H1 (cell line): ENCODE data around the gene TAOK2. TPM values are rescaled to one million over a fixed set of nuclear protein-coding genes. Genes with fewer than 3 reads are reported as not detected.

ENCODE experiments used
- CTCF ChIA-PET: fragments of 300-600 bp; sonication (Branson Sonifier 250); formaldehyde crosslinking; loops from one replicate; lab custom pipeline; 2021; ENCODE audit not compliant: partially characterized antibody; lab: Charles Lee
- POLR2A ChIA-PET: fragments of 300-600 bp; sonication (Branson Sonifier 250); formaldehyde crosslinking; loops from one replicate; lab custom pipeline; 2021; ENCODE audit warnings: inconsistent platforms; ENCODE audit not compliant: partially characterized antibody; lab: Charles Lee
- DNase-seq, 2 experiments: peaks; one replicate each; pipeline versions ENCODE4 v3.0.0 to v3.0.0-alpha.2; 2010 to 2022; ENCODE audit warnings: low spot score in 2 of 2, low read depth in 1 of 2, mixed read lengths in 1 of 2
- FAIRE-seq: peaks from 2 replicates; lab custom pipeline; 2011; peaks lifted over from hg19 to GRCh38; lab: Jason Lieb, UNC
- H2AFZ ChIP-seq: 2 replicates; pipeline ENCODE4 v1.8.1; 2012; ENCODE audit warnings: low read length, inconsistent platforms
- H2AK5ac ChIP-seq: 2 replicates; pipeline ENCODE4 v1.6.1; 2013; ENCODE audit warnings: low read depth, low read length
- H2BK120ac ChIP-seq: replicated peaks from 2 replicates; pipeline ENCODE3; 2013; ENCODE audit warnings: low read depth, low read length, inconsistent platforms
- H2BK12ac ChIP-seq: 2 replicates; pipeline ENCODE4 v1.6.1; 2013; ENCODE audit warnings: low read depth, low read length
- H2BK15ac ChIP-seq: 2 replicates; pipeline ENCODE4 v1.6.1; 2013; ENCODE audit warnings: low read length
- H2BK20ac ChIP-seq: 2 replicates; pipeline ENCODE4 v1.6.1; 2013; ENCODE audit warnings: low read length
- H2BK5ac ChIP-seq: 2 replicates; pipeline ENCODE4 v1.6.1; 2013; ENCODE audit warnings: low read depth, low read length
- H3K14ac ChIP-seq: 2 replicates; pipeline ENCODE4 v1.6.1; 2013; ENCODE audit warnings: inconsistent platforms; ENCODE audit not compliant: insufficient read length
- H3K18ac ChIP-seq: 2 replicates; pipeline ENCODE4 v1.6.1; 2013; ENCODE audit warnings: low read length; ENCODE audit errors: extremely low read depth
- H3K23ac ChIP-seq: 2 replicates; pipeline ENCODE4 v1.6.1; 2013; ENCODE audit warnings: inconsistent platforms; ENCODE audit not compliant: insufficient read length
- H3K23me2 ChIP-seq: 2 replicates; pipeline ENCODE4 v1.6.1; 2013; ENCODE audit warnings: low read depth, low read length
- H3K27ac ChIP-seq: 2 replicates; pipeline ENCODE4 v1.6.1; 2011; ENCODE audit warnings: low read depth, low read length, inconsistent platforms
- H3K27me3 ChIP-seq, 4 experiments: replicated peaks in 1 of 4; 1 replicate in 1 of 4; 2 replicates in 3 of 4; pipeline versions ENCODE4 v1.6.1 to v1.8.1; 2011 to 2013; ENCODE audit warnings: low read length in 3 of 4, mild to moderate bottlenecking in 3 of 4, inconsistent platforms in 2 of 4, mixed read lengths in 2 of 4, moderate library complexity in 1 of 4; ENCODE audit not compliant: control insufficient read depth in 3 of 4, insufficient read depth in 3 of 4; ENCODE audit errors: extremely low read depth in 1 of 4
- H3K36me3 ChIP-seq, 4 experiments: 2 replicates each; pipeline versions ENCODE4 v1.6.1 to v1.8.1; 2011 to 2013; ENCODE audit warnings: mild to moderate bottlenecking in 4 of 4, low read length in 3 of 4, moderate library complexity in 2 of 4, control low read depth in 1 of 4, inconsistent platforms in 1 of 4; ENCODE audit not compliant: insufficient read depth in 4 of 4, control insufficient read depth in 2 of 4
- H3K4ac ChIP-seq: replicated peaks from 2 replicates; pipeline ENCODE3; 2013; ENCODE audit warnings: low read length, low read depth, mixed read lengths, inconsistent platforms; ENCODE audit not compliant: insufficient read length
- H3K4me1 ChIP-seq, 4 experiments: replicated peaks in 1 of 4; 1 replicate in 1 of 4; 2 replicates in 3 of 4; pipeline versions ENCODE4 v1.6.1 to v1.8.1; 2011 to 2013; ENCODE audit warnings: low read length in 3 of 4, inconsistent platforms in 2 of 4, mixed read lengths in 1 of 4; ENCODE audit not compliant: insufficient read depth in 4 of 4, control insufficient read depth in 3 of 4
- H3K4me2 ChIP-seq, 2 experiments: 2 replicates each; pipeline versions ENCODE4 v1.6.1 to v1.8.1; 2011 to 2013; ENCODE audit warnings: low read depth in 2 of 2, low read length in 2 of 2, control low read depth in 1 of 2, inconsistent platforms in 1 of 2, mild to moderate bottlenecking in 1 of 2; ENCODE audit not compliant: insufficient read depth in 1 of 2
- H3K4me3 ChIP-seq, 4 experiments: fragments of 200-600, 300-600 bp in 1 of 4; sonication (generic), shearing (Covaris generic), sonication (Bioruptor Twin) in 1 of 4; 2 replicates each; pipeline versions ENCODE4 v1.5.1 to v1.8.1; 2011 to 2016; ENCODE audit warnings: low read length in 4 of 4, low read depth in 3 of 4, control low read depth in 2 of 4, inconsistent platforms in 2 of 4, mild to moderate bottlenecking in 2 of 4, mixed read lengths in 1 of 4, moderate library complexity in 1 of 4; ENCODE audit not compliant: insufficient read depth in 2 of 4; ENCODE audit errors: extremely low read depth in 1 of 4
- H3K56ac ChIP-seq: replicated peaks from 2 replicates; pipeline ENCODE3; 2013; ENCODE audit warnings: low read depth, mild to moderate bottlenecking, mixed read lengths, low read length, inconsistent platforms; ENCODE audit not compliant: insufficient read length
- H3K79me1 ChIP-seq: 2 replicates; pipeline ENCODE4 v1.6.1; 2013; ENCODE audit warnings: low read depth, low read length, control low read depth
- H3K79me2 ChIP-seq, 2 experiments: 2 replicates each; pipeline versions ENCODE4 v1.6.1 to v1.8.1; 2012 to 2013; ENCODE audit warnings: low read length in 2 of 2, mild to moderate bottlenecking in 2 of 2, inconsistent platforms in 1 of 2; ENCODE audit not compliant: insufficient read depth in 2 of 2, control insufficient read depth in 1 of 2
- H3K9ac ChIP-seq, 4 experiments: replicated peaks in 1 of 4; 1 replicate in 1 of 4; 2 replicates in 3 of 4; pipeline versions ENCODE4 v1.6.1 to v1.8.1; 2011 to 2013; ENCODE audit warnings: low read depth in 3 of 4, low read length in 3 of 4, control low read depth in 2 of 4, mild to moderate bottlenecking in 2 of 4, moderate library complexity in 2 of 4, inconsistent platforms in 1 of 4; ENCODE audit errors: extremely low read depth in 1 of 4
- H3K9me3 ChIP-seq, 2 experiments: 2 replicates each; pipeline versions ENCODE4 v1.6.1 to v1.8.1; 2012 to 2013; ENCODE audit warnings: mild to moderate bottlenecking in 2 of 2, moderate library complexity in 2 of 2, control low read depth in 1 of 2, inconsistent platforms in 1 of 2, low read depth in 1 of 2, low read length in 1 of 2, mixed read lengths in 1 of 2; ENCODE audit not compliant: insufficient read depth in 2 of 2
- H4K20me1 ChIP-seq, 2 experiments: replicated peaks in 1 of 2; 2 replicates each; pipeline versions ENCODE3 to v1.8.1; 2011 to 2013; ENCODE audit warnings: inconsistent platforms in 2 of 2, low read length in 2 of 2, mild to moderate bottlenecking in 1 of 2; ENCODE audit not compliant: insufficient read depth in 2 of 2, control insufficient read depth in 1 of 2
- H4K5ac ChIP-seq: 2 replicates; pipeline ENCODE4 v1.6.1; 2013; ENCODE audit warnings: low read length, low read depth, mixed read lengths, inconsistent platforms; ENCODE audit not compliant: insufficient read length
- H4K8ac ChIP-seq: 2 replicates; pipeline ENCODE4 v1.8.0; 2013; ENCODE audit warnings: mild to moderate bottlenecking, moderate library complexity, low read length, inconsistent platforms; ENCODE audit not compliant: insufficient read depth; ENCODE audit errors: extremely low read depth
- H4K91ac ChIP-seq: replicated peaks from 2 replicates; pipeline ENCODE3; 2013; ENCODE audit warnings: low read length, mixed read lengths, inconsistent platforms; ENCODE audit not compliant: insufficient read length
- HDAC6 ChIP-seq: IDR thresholded peaks from one replicate; pipeline ENCODE4 v1.7.1; 2012; ENCODE audit warnings: low read depth, mild to moderate bottlenecking, inconsistent platforms, low read length, moderate library complexity
- RNF2 ChIP-seq: fragments of 200-900, 300-1000 bp; sonication (generic); IDR thresholded peaks from 2 replicates; pipeline ENCODE4 v1.7.1; 2016; ENCODE audit warnings: borderline replicate concordance, low read depth, mild to moderate bottlenecking, antibody characterized with exemption, low read length; ENCODE audit not compliant: poor library complexity, severe bottlenecking; ENCODE audit errors: missing control alignments
- SIRT6 ChIP-seq: IDR thresholded peaks from one replicate; pipeline ENCODE4 v1.7.1; 2012; ENCODE audit warnings: low read length, inconsistent platforms
- TBP ChIP-seq: IDR thresholded peaks from 2 replicates; pipeline ENCODE4 v1.6.1; 2011; ENCODE audit warnings: low read depth, low read length, improper control_type of control experiment
- TCF12 ChIP-seq: IDR thresholded peaks from 2 replicates; pipeline ENCODE4 v1.6.1; 2011; ENCODE audit warnings: low read depth, mild to moderate bottlenecking, low read length
- WGBS, 2 experiments: shearing (Covaris generic) in 1 of 2; methylation state at CpG; one replicate each; pipeline versions ENCODE4 v1.1.6 to v1.1.7; 2013 to 2015; ENCODE audit warnings: low lambda C conversion rate in 2 of 2, mixed read lengths in 2 of 2, inconsistent platforms in 1 of 2, low coverage in 1 of 2, missing lambda C conversion rate in 1 of 2; ENCODE audit not compliant: insufficient replicate concordance in 2 of 2, insufficient coverage in 1 of 2, insufficient read length in 1 of 2; ENCODE audit errors: extremely low coverage in 1 of 2, missing lambda C conversion rate in 1 of 2; 5-methylcytosine and 5-hydroxymethylcytosine counted together
- polyA plus RNA-seq, 7 experiments: library from polyadenylated mRNA; depleted of rRNA in 3 of 7; stranded (reverse) in 5 of 7; unstranded in 2 of 7; fragments of >200 nt in 5 of 7; fragments of 200-250 nt in 2 of 7; gene quantifications; 1 replicate in 5 of 7; 2 replicates in 1 of 7; 4 replicates in 1 of 7; pipeline versions ENCODE4 v1.2.1 to v1.2.3, GENCODE V29; 2011 to 2013; ENCODE audit warnings: missing spikeins in 2 of 7, mixed read lengths in 2 of 7
- total RNA-seq: library from RNA; stranded (reverse); fragmentation: NEBNext Ultra II Directional; extraction: Animal tissue kit (Norgen Biotek cat#: 25700); gene quantifications from 2 replicates; pipeline ENCODE4 v1.2.1, GENCODE V29; 2021

TAOK2 gene
- total and polyA plus RNA-seq, 2 of the 8 experiments (the other 6 are each of a cell fraction or from before 2014, with no cell fraction given): 13.5 to 32.6 TPM

GRCh38 chr16:30023586-30023985 lies 49.9 kb downstream of the TAOK2 start:
- WGBS, 2 experiments: 90% methylated on average over 11 of the region's 11 CpGs; no CpG with 5 or more reads in 1 of the 2 experiments
- H4K5ac ChIP-seq: no peak overlapping the region
- no peak overlapping the region for H2AFZ ChIP-seq
- H3K9ac ChIP-seq: no peak overlapping the region
- H2AK5ac ChIP-seq: no peak overlapping the region
- no peaks in the 10 kb centered on the region for H3K9me3 ChIP-seq
- H3K27ac ChIP-seq: no peak overlapping the region
- no peak overlapping the region for H4K91ac ChIP-seq
- no peak overlapping the region for H2BK5ac ChIP-seq
- H3K23ac ChIP-seq: no peak overlapping the region
- H4K20me1 ChIP-seq: peaks cover 4 to 11% of the 10 kb centered on the region in 2 experiments
- 0 out of 2 replicates have a peak, but pooled peaks cover 2% of the 10 kb centered on the region for H3K23me2 ChIP-seq
- H3K18ac ChIP-seq: no peak overlapping the region
- peaks cover 0 to 7% (median under 1%) of the 10 kb centered on the region in 4 experiments; a peak in 2 of 8 replicates for H3K36me3 ChIP-seq
- H3K56ac ChIP-seq: no peak overlapping the region
- CTCF ChIA-PET: interaction anchor here (0.8 to 2.1 kb wide), 9 partner anchors 8 to 205 kb away, joined by 3 to 13 read pairs (median 4); partner anchors contain the start of gene TLCD3B
- H3K14ac ChIP-seq: no peak overlapping the region
- H2BK120ac ChIP-seq: no peak overlapping the region
- H3K79me1 ChIP-seq: no peaks in the 10 kb centered on the region; the same call in 1 of the 2 replicates
- no peak overlapping the region for H3K4ac ChIP-seq
- no peak overlapping the region for H2BK20ac ChIP-seq
- H3K4me1 ChIP-seq: peaks cover 0 to 7% (median under 1%) of the 10 kb centered on the region in 4 experiments; a peak in 2 of 7 replicates
- no peak overlapping the region for H3K4me3 ChIP-seq
- no peak for FAIRE-seq
- H2BK12ac ChIP-seq: no peak overlapping the region
- no peak overlapping the region for H4K8ac ChIP-seq
- no peak overlapping the region for H3K4me2 ChIP-seq
- no peaks in the 10 kb centered on the region for H3K79me2 ChIP-seq
- POLR2A ChIA-PET: interaction anchor here (0.9 to 2.5 kb wide), 4 partner anchors 9 to 30 kb away, joined by 3 to 10 read pairs (median 4); no protein-coding TSS in a partner anchor
- no peak for TF ChIP-seq TCF12
- no peak for TF ChIP-seq HDAC6
- no peak for TF ChIP-seq RNF2
- TF ChIP-seq SIRT6: no peak
- no peak for TF ChIP-seq TBP
- TF ChIP-seq, all 59 proteins: peak for 0
- no peak for DNase-seq
- Histone ChIP-seq H2BK15ac (no peak overlapping the region), H3K27me3 (no peaks in the 10 kb centered on the region)
